A549 treated with AZD2906 at 1 μM for 4 hours (cell line): Measurements from ENCODE around the gene TRIM51G. TPM values are rescaled to one million over a fixed set of nuclear protein-coding genes. Genes with fewer than 3 reads are reported as not detected.

Source experiments
- total RNA-seq: library from RNA; stranded (reverse); fragments of 200-300 nt; extraction: Qiagen RNA extraction; gene quantifications from 5 replicates; pipeline ENCODE4 v1.2.3, GENCODE V29; 2022

Gene TRIM51G
- total RNA-seq = not detected in 5 replicates

GRCh38 chr11:48983785-48984184 lies at the start of gene TRIM51G:
TSS of gene TRIM51G (minus strand) at chr11:48983885. CDS start at chr11:48981695, 2,190 bp downstream.

GRCh38 chr11:49028523-49028922 lies 44.8 kb upstream of the TRIM51G start, which contains the start of gene TRIM49B:
TSS of gene TRIM49B (plus strand) at chr11:49028823. CDS start at chr11:49031600, 2,777 bp downstream.

Other genes with a start within 250 kb of the TRIM51G start
- gene TRIM49B, start 44.9 kb upstream of the TRIM51G start, total RNA-seq = 0.05 to 0.09 TPM in 2 of 5 replicates, not detected in the others
- not detected in 5 replicates for gene TRIM64C, start 75.2 kb upstream of the TRIM51G start, total RNA-seq
- gene FOLH1, start 224.7 kb upstream of the TRIM51G start, total RNA-seq = not detected in 5 replicates